GM18517 (cell line): ENCODE results near the gene RPRD1A.
A peak's percentile ranks its signal among the peaks of the same experiment; 100 is the strongest.
"Not testable (repeated sequence)": the region's sequence is repeated elsewhere in the genome, so short reads cannot be mapped to it uniquely, and the experiment has no call there.

ENCODE experiments used
- ATAC-seq: cut with Tn5 transposase; IDR thresholded peaks from one replicate; pipeline ENCODE4 v1.9.1; 2021; ENCODE audit warnings: mild to moderate bottlenecking, moderate library complexity; ENCODE audit not compliant: unreplicated experiment

Gene RPRD1A

DNA sequence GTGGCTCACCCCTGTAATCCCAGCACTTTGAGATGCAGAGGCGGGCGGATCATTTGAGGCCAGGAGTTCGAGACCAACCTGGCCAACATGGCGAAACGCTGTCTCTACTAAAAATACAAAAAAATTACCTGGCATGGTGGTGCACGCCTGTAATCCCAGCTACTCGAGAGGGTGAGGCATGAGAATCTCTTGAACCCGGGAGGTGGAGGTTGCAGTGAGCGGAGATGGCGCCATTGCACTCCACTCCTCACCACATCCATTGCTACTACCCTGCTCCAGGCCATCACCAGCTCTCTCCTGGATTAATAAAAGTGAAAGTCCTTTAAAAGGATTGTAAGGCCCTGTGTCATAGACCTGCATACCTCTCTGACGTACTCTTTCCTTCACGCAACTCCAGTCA, 93.7 kb downstream of the RPRD1A start:
- ATAC-seq: no peak

DNA sequence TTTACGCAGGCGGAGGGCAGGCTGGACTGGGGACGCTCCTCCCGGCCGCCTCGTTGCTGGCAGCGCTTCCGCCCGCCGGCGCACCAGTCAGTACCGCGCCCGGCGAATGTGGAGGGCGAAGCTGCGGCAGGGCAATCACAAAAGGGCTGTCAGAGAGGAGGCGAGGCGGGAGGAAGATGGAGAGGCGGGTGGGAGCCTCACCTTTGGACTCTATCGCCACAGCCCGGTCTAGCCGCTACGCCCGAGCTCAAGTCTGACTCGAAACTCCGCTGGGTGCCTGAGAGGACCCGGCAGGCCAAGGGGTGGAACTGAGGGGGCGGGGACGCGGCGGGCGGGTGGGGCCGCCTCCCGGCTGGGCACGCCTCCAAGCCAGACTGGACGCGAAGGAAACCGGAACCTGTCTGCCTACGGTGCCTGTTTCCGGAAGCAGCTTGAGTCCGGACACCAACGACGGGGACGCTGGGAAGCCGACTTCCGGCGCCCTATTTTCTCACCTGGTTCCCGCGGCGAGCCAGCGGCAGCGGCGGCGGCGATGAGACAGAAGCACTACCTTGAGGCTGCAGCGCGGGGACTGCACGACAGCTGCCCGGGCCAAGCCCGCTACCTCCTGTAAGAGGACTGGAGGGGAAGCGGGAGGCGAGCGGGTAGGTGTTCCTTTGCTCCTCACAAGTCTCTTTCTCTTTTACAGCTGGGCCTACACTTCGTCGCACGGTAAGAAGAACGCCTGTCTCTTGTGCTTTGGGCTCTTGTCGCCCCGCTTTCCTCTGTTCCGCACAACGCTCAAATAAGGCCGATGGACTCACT, 95.0 kb downstream of the RPRD1A start, which contains the start of gene RMP24:
TSS of gene RMP24 (plus strand) at position 483 of the 804 bp plus-strand sequence.
- peak; percentile 87 for ATAC-seq

DNA sequence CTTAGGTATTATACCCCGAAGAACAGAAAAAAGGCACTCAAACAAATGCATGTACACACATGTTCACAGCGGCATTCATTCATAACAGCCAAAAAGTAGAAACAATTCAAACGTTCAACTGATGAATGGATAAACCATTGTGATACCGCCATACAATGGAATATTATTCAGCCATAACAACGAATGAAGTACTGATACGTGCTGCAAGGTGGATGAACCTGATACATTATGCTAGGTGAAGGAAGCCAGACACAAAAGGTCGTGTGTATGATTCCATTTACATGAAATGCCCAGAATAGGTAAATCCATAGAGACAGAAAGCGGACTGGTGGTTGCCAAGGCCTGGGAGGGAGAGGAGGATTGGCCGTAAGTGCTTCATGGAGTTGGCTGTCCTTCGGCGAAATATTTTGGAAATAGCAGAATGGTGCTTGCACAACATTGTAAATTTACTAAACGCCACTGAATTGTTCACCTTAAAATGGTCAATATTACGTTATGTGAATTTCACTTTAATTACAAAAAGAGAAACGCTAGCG, 95.6 kb downstream of the RPRD1A start:
- peak; percentile 6 for ATAC-seq

- no peak for ATAC-seq
These were observed 97.7 kb downstream of the RPRD1A start for GRCh38 chr18:35969676-35970075.

GRCh38 chr18:35968278-35968880, 99.0 kb downstream of the RPRD1A start:
- no peak for ATAC-seq

- ATAC-seq: not testable (repeated sequence)
These were observed 99.5 kb downstream of the RPRD1A start for GRCh38 chr18:35967866-35968265.

- no peak for ATAC-seq
These were observed 103.0 kb downstream of the RPRD1A start for GRCh38 chr18:35964319-35964718.

GRCh38 chr18:35962320-35962719, 105.0 kb downstream of the RPRD1A start:
- no peak for ATAC-seq

DNA sequence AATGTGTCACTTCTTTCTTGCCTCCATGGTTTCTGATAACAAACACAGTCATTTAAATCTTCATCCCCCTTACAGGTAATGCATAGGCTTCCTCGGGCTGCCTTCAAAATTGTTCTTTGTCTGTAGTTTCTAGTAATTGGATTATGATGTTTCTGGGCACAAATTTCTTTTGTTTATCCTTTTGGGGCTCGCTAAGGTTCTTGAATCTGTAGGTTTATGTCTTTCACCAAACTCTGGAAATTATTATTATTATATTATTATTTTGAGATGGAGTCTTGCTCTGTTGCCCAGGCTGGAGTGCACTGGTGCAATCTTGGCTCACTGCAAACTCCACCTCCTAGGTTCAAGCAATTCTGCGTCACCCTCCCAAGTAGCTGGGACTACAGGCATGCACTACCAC, 111.1 kb downstream of the RPRD1A start:
- no peak for ATAC-seq

DNA sequence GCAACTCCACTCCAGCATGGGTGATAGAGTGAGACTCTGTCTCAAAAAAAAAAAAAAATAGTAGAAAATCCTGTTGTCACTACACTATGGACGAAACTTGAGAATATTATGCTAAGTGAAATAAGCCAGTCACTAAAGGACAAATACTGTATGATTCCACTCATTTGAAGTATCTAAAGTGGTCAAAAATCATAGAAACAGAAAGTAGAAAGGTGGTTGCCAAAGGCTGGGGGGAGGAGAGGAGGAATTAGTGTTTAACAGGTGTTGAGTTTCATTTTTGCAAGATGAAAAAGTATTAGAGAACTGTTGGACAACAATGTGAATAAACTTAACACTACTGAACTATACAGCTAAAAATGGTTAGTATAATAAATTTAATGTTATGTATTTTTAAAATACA, 113.7 kb downstream of the RPRD1A start:
- no peak for ATAC-seq

DNA sequence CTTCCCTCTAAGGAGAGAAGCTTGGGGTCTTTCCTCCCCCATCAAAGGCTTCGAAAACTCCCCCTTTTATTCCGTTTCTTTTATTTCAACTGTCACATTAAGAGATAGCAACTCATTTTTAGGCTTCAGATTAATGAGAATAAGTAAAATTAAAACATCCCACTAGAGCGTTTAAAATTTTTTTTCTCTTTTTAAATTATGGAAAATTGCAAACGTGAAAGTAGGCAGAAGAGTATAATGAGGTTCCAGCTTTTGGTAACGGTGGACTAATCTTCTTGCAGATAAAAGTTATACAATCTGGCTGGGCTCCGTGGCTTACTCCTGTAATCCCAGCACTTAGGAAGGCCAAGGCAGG, 116.8 kb downstream of the RPRD1A start:
- ATAC-seq: no peak

DNA sequence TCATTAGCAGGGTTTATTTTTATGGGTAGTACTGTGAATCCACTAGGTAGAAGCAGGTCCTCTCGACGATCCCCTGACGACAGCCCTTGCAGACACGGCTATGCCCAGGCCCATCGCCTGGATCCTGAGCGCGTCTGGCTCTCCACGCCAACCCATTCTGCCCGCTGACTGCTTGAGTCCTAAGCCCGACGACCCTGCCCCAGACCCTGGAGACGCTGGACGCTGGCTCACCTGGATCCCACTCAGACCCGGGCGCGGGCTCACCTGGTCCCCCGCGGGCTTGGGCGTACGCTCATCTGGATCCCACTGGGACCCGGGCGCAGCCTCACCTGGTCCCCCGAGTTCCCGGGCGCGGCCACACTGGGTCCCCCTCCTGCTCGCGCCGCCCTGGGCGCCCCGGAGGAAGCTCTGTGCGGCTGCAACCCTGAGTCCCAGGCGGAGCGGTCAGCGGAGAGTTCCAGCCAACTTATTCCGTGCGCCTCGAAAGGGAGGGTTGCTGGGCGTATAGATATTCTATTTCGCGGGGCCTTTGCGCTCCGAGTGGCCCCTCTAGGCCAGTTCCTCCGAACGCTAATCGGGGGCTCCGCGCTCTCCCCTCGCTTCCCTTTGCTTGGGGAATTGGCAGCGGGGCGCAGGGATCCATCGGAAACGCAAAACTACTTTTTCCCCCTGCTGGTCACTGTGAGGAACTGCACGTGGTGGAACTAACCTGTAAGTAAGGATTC, 117.3 kb downstream of the RPRD1A start:
- no peak for ATAC-seq

DNA sequence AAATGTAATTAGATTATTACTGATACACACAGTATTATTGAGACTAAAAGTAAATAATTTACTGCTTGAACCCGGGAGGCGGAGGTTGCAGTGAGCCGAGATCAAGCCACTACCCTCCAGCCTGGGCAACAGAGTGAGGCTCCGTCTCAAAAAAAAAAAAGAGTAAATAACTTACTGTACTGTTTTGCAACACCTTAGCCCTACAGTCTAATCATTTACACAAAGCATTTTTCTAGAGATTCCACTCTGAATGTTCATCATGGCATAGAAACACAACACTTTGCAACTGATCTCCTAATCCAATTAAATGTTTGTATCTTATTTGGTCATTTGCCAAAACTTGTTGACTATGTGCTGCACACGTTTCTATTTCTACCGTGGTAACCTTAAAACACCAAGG, 118.3 kb downstream of the RPRD1A start:
- no peak for ATAC-seq

DNA sequence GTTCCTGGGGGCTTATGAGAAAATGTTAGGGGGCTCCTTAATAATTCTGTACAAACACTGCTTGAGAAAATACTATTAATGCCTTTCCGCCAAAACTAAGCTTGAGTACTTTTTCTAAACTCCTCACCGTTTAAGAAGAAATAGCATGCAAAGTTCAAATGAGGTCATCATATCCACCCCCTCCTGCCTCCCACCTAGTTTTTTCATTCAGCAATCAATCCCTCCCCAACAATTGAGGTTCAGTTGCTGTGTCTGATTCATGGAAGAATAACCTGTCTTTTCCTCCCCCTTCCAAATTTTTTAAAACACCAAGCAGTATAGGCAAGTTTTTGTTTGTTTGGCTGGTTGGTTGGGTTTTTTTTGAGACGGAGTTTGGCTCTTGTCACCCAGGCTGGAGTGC, 119.3 kb downstream of the RPRD1A start:
- no peak for ATAC-seq

DNA sequence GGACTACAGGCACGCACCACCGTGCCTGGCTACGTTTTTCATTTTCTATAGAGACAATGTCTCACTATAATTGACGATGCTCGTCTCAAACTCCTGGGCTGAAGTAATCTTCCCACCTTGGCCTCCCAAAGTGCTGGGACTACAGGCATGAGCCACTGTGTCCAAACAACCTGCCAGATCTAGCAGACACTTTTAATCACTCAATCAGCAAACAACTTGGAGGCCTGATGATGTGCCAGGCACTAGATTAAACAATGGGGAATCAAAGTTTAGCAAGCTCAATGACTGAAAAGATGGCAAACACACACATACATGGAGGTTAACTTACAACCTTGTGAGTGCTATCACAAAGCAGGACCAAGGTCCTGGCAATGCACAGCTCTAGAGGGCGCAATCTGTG, 124.7 kb downstream of the RPRD1A start:
- ATAC-seq: no peak

GRCh38 chr18:35942133-35942532, 125.2 kb downstream of the RPRD1A start:
- no peak for ATAC-seq

DNA sequence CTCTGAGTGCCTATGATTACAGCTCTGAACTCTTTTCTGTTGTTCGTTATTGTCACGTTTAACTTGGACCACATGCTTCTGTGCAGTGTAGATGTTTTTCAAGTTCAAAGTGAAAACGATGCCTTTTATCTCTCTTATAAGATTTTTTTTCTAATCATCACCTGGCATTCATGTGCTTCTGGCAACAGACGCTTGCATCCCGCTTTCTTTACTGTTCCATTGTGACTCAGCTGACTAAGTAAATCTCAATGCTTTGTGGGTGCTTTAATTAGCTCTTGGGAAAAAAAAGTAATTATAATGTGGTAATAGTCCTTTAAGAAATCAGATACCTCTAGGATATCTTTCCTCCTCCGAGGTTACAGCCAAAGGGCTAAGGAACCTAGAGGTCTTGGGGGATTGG, 126.1 kb downstream of the RPRD1A start:
- ATAC-seq: no peak
